HepG2 (cell line): ENCODE results near the gene PBOV1. TPM values are rescaled to one million over a fixed set of nuclear protein-coding genes. Genes with fewer than 3 reads are reported as not detected.

Experiments used
- ATAC-seq: fragments of 200-7000 bp; cut with Tn5 transposase; 3 replicates; pipeline ENCODE4 v1.9.1; 2020; ENCODE audit warnings: mild to moderate bottlenecking, moderate library complexity
- BruUV-seq: library from RNA; stranded (reverse); fragments of 400-500 nt; replicated peaks from 2 replicates; lab custom pipeline; 2021; lab: Mats Ljungman, UMichigan
- CTCF ChIA-PET: fragments of 300-600 bp; formaldehyde crosslinking; extraction: SDS; loops from one replicate; lab custom pipeline; 2021; ENCODE audit warnings: low total read pairs, inconsistent platforms, low intra/inter-chr PET ratio; lab: Yijun Ruan, JAX
- POLR2A ChIA-PET: fragments of 350-600 bp; sonication (Branson Sonifier 250); formaldehyde crosslinking; loops from one replicate; lab custom pipeline; 2020; ENCODE audit warnings: antibody characterized with exemption, inconsistent platforms; lab: Yijun Ruan, JAX
- DNase-seq: peaks from one replicate; pipeline ENCODE4 v3.0.0-alpha.2; 2015; ENCODE audit warnings: low spot score
- FAIRE-seq: peaks from 3 replicates; lab custom pipeline; 2011; peaks lifted over from hg19 to GRCh38; lab: Jason Lieb, UNC
- H2AFZ ChIP-seq: one replicate; pipeline ENCODE4 v1.6.1; 2011; ENCODE audit warnings: low read length, inconsistent platforms
- H3K27ac ChIP-seq: fragments of 300-600 bp; 3 replicates; pipeline ENCODE4 v1.8.0; 2011; ENCODE audit warnings: mixed run types, mild to moderate bottlenecking, mixed read lengths, low read length, inconsistent platforms; ENCODE audit not compliant: insufficient read depth; ENCODE audit errors: extremely low read length
- H3K27me3 ChIP-seq, 2 experiments: fragments of 200-600 bp in 1 of 2; 2 replicates in 1 of 2; 3 replicates in 1 of 2; pipeline versions ENCODE4 v1.6.0 to v1.8.0; 2011; ENCODE audit warnings: low read length in 2 of 2, mild to moderate bottlenecking in 2 of 2, moderate library complexity in 2 of 2, inconsistent platforms in 1 of 2; ENCODE audit not compliant: insufficient read depth in 2 of 2, control insufficient read depth in 1 of 2
- H3K36me3 ChIP-seq, 2 experiments: fragments of 200-600 bp in 1 of 2; replicated peaks in 1 of 2; 2 replicates in 1 of 2; 3 replicates in 1 of 2; pipeline versions ENCODE4 v1.5.1 to v1.8.0; 2011; ENCODE audit warnings: low read length in 2 of 2, inconsistent platforms in 1 of 2; ENCODE audit not compliant: insufficient read depth in 2 of 2, control insufficient read depth in 1 of 2
- H3K4me1 ChIP-seq: 2 replicates; pipeline ENCODE4 v1.5.1; 2012; ENCODE audit warnings: low read length, inconsistent platforms; ENCODE audit not compliant: insufficient read depth
- H3K4me2 ChIP-seq: 2 replicates; pipeline ENCODE4 v1.6.0; 2011; ENCODE audit warnings: low read depth, low read length, inconsistent platforms
- H3K4me3 ChIP-seq, 3 experiments: fragments of 200-600 bp in 1 of 3; sonication (generic), shearing (Covaris generic) in 1 of 3; replicated peaks in 1 of 3; 2 replicates each; pipeline ENCODE4 v1.5.1; 2011 to 2016; ENCODE audit warnings: low read length in 3 of 3, inconsistent platforms in 2 of 3, low read depth in 2 of 3, mild to moderate bottlenecking in 2 of 3, control low read depth in 1 of 3, mixed read lengths in 1 of 3; ENCODE audit not compliant: insufficient read depth in 1 of 3
- H3K79me2 ChIP-seq: one replicate; pipeline ENCODE4 v1.6.1; 2011; ENCODE audit warnings: low read length, inconsistent platforms; ENCODE audit not compliant: insufficient read depth
- H3K9ac ChIP-seq: 2 replicates; pipeline ENCODE4 v1.6.0; 2011; ENCODE audit warnings: mild to moderate bottlenecking, low read depth, low read length, inconsistent platforms; ENCODE audit not compliant: insufficient read depth
- H3K9me3 ChIP-seq: 2 replicates; pipeline ENCODE4 v1.5.1; 2012; ENCODE audit warnings: mild to moderate bottlenecking, low read length
- H4K20me1 ChIP-seq: 2 replicates; pipeline ENCODE4 v1.6.0; 2011; ENCODE audit warnings: inconsistent platforms, mild to moderate bottlenecking, low read length, moderate library complexity; ENCODE audit not compliant: insufficient read depth
- AHR ChIP-seq: IDR thresholded peaks from 2 replicates; pipeline ENCODE4 v1.6.1; 2018; ENCODE audit warnings: missing genetic modification reagents, missing compliant biosample characterization
- AKNA ChIP-seq: sonication (generic); formaldehyde crosslinking; IDR thresholded peaks from 2 replicates; pipeline ENCODE4 v1.4.0; 2020; ENCODE audit warnings: missing genetic modification reagents, borderline replicate concordance
- CENPX ChIP-seq: sonication (generic); formaldehyde crosslinking; IDR thresholded peaks from 2 replicates; pipeline ENCODE4 v1.9.0; 2021; ENCODE audit warnings: mild to moderate bottlenecking, missing genetic modification reagents, moderate library complexity
- CREB3 ChIP-seq: sonication (generic); formaldehyde crosslinking; IDR thresholded peaks from 2 replicates; pipeline ENCODE4 v1.5.0; 2020; ENCODE audit warnings: missing genetic modification reagents
- ELF4 ChIP-seq: sonication (generic); formaldehyde crosslinking; IDR thresholded peaks from 2 replicates; pipeline ENCODE4 v1.5.0; 2020; ENCODE audit warnings: missing genetic modification reagents, mild to moderate bottlenecking, moderate library complexity, borderline replicate concordance
- NR2F6 ChIP-seq, 2 experiments: IDR thresholded peaks; 2 replicates each; pipeline ENCODE4 v1.6.1; 2016; ENCODE audit warnings: antibody characterized with exemption in 1 of 2, mild to moderate bottlenecking in 1 of 2
- RFX5 ChIP-seq: IDR thresholded peaks from 2 replicates; pipeline ENCODE4 v1.6.1; 2011; ENCODE audit warnings: low read depth, low read length, improper control_type of control experiment
- SMYD3 ChIP-seq: sonication (generic); formaldehyde crosslinking; IDR thresholded peaks from 2 replicates; pipeline ENCODE4 v1.8.1; 2023; ENCODE audit warnings: mild to moderate bottlenecking, missing genetic modification reagents
- TBL1XR1 ChIP-seq: fragments of 150-350 bp; IDR thresholded peaks from 2 replicates; pipeline ENCODE4 v1.6.1; 2014; ENCODE audit warnings: borderline replicate concordance, low read length; ENCODE audit not compliant: partially characterized antibody
- ZBTB39 ChIP-seq: sonication (generic); formaldehyde crosslinking; IDR thresholded peaks from 2 replicates; pipeline ENCODE4 v1.5.0; 2020; ENCODE audit warnings: missing genetic modification reagents
- ZNF101 ChIP-seq: sonication (generic); formaldehyde crosslinking; IDR thresholded peaks from 2 replicates; pipeline ENCODE4 v1.4.0; 2020; ENCODE audit warnings: mild to moderate bottlenecking, low read depth, missing genetic modification reagents, borderline replicate concordance
- ZNF24 ChIP-seq: fragments of 450-650 bp; IDR thresholded peaks from 2 replicates; pipeline ENCODE4 v1.6.1; 2017; ENCODE audit warnings: antibody characterized with exemption, mild to moderate bottlenecking
- ZNF572 ChIP-seq: sonication (generic); formaldehyde crosslinking; IDR thresholded peaks from 2 replicates; pipeline ENCODE4 v1.5.1; 2020; ENCODE audit warnings: mild to moderate bottlenecking, missing genetic modification reagents
- ZNF605 ChIP-seq: sonication (generic); formaldehyde crosslinking; IDR thresholded peaks from 2 replicates; pipeline ENCODE4 v1.8.0; 2022; ENCODE audit warnings: mild to moderate bottlenecking, missing genetic modification reagents
- ZNF619 ChIP-seq: sonication (generic); formaldehyde crosslinking; IDR thresholded peaks from 2 replicates; pipeline ENCODE4 v1.4.0; 2020; ENCODE audit warnings: mild to moderate bottlenecking, missing genetic modification reagents
- ZNF740 ChIP-seq: sonication (generic); formaldehyde crosslinking; IDR thresholded peaks from 2 replicates; pipeline ENCODE4 v1.4.0; 2020; ENCODE audit warnings: missing genetic modification reagents
- whole genome bisulfite sequencing: methylation state at CpG from one replicate; pipeline ENCODE4 v1.1.6; 2017; ENCODE audit warnings: low lambda C conversion rate; 5-methylcytosine and 5-hydroxymethylcytosine counted together
- in situ Hi-C: cut with HindIII; loops from 2 replicates; pipeline ENCODE4 v1.10.0; 2017; ENCODE audit warnings: low pct_unique_long_range_greater_than_20kb; ENCODE audit not compliant: extremely low pct_ligation_motif_present
- intact Hi-C: fragments of 100-400 bp; cut with micrococcal nuclease; formaldehyde crosslinking; loops from one replicate; pipeline ENCODE4 v1.10.0; 2022; ENCODE audit not compliant: unreplicated experiment
- polyA plus RNA-seq, 8 experiments: library from polyadenylated mRNA; depleted of rRNA in 3 of 8; stranded (reverse) in 7 of 8; unstranded in 1 of 8; fragments of >200 nt; fragmentation: Illumina TruSeq in 4 of 8; extraction: Trizol in 4 of 8; gene quantifications; 2 replicates each; pipeline versions ENCODE4 v1.2.1 to v1.2.3, GENCODE V29; 2011 to 2016; ENCODE audit warnings: low read depth in 4 of 8, missing spikeins in 1 of 8, mixed read lengths in 1 of 8; ENCODE audit not compliant: insufficient read depth in 1 of 8
- total RNA-seq, 5 experiments: library from RNA; depleted of rRNA; stranded (reverse); fragments of >200 nt; fragmentation: Illumina TruSeq; extraction: Trizol; gene quantifications; 2 replicates each; pipeline ENCODE4 v1.2.3, GENCODE V29; 2016; ENCODE audit warnings: low read depth in 1 of 5

Gene PBOV1
- total and polyA plus RNA-seq, 2 of the 13 experiments (the other 11 are each of a cell fraction or from before 2014, with no cell fraction given): not detected

- TF ChIP-seq AKNA (CRISPR knock-in tag): no peak
- no peak for TF ChIP-seq ZNF619 (CRISPR knock-in tag)
- TF ChIP-seq NR2F6 (IDR thresholded peaks at IDR 0.05): no peak
- TF ChIP-seq NR2F6 (CRISPR knock-in tag; IDR thresholded peaks at IDR 0.05): no peak
- TF ChIP-seq ZNF605: no peak
- TF ChIP-seq CREB3 (CRISPR knock-in tag): no peak
- no peak for TF ChIP-seq ZNF572
- no peak for TF ChIP-seq AHR (CRISPR knock-in tag)
Measured at GRCh38 chr6:138229663-138230179, 11.4 kb upstream of the PBOV1 start (continued).

- no peak overlapping the region for H3K9ac ChIP-seq
- no peak overlapping the region for H3K4me3 ChIP-seq
- ATAC-seq (no peak), DNase-seq (no peak), FAIRE-seq (no peak)
- H3K4me1 ChIP-seq: peaks cover 82% of the 10 kb centered on the region
- H3K9me3 ChIP-seq: no peaks in the 10 kb centered on the region
- no peaks in the 10 kb centered on the region for H4K20me1 ChIP-seq
- no peak overlapping the region for H2AFZ ChIP-seq
- intact Hi-C loops (no loop called here), in situ Hi-C loops (no loop called here)
- CTCF ChIA-PET: no interaction called here
- no peaks in the 10 kb centered on the region for H3K79me2 ChIP-seq
- WGBS: 45% methylated on average over 4 of the region's 4 CpGs
- H3K27ac ChIP-seq: no peak overlapping the region
- BruUV-seq: no TSS peak
- POLR2A ChIA-PET: no interaction called here
- H3K4me2 ChIP-seq: no peak overlapping the region
- no peaks in the 10 kb centered on the region for H3K27me3 ChIP-seq
- no peaks in the 10 kb centered on the region for H3K36me3 ChIP-seq
- TF ChIP-seq ZBTB39 (CRISPR knock-in tag) (no peak), ELF4 (CRISPR knock-in tag) (no peak), ZNF24 (no peak), ZNF740 (CRISPR knock-in tag) (no peak), SMYD3 (CRISPR knock-in tag) (no peak), RFX5 (no peak), TBL1XR1 (no peak), ZNF101 (CRISPR knock-in tag) (no peak), CENPX (CRISPR knock-in tag) (no peak)
Measured at GRCh38 chr6:138229072-138229471, 10.8 kb upstream of the PBOV1 start.
